Stimulated activated CD4-positive, alpha-beta T cell treated with anti-CD3 and anti-CD28 coated beads, Interleukin-2, amount 100 ng/mL, for 48 hours (primary cell): ENCODE data around the gene ABHD4.
"Not testable (repeated sequence)": the region's sequence is repeated elsewhere in the genome, so short reads cannot be mapped to it uniquely, and the experiment has no call there.

Source experiments
- DNase-seq, 2 donors: peaks; one replicate each; pipeline ENCODE4 v3.0.0-alpha.2; 2020

ABHD4 gene

GRCh38 chr14:22561661-22562579, 36.2 kb upstream of the ABHD4 start:
- no peak for DNase-seq

- DNase-seq = no peak
Measured at GRCh38 chr14:22563987-22564386, 34.1 kb upstream of the ABHD4 start.

- no peak for DNase-seq
Measured at GRCh38 chr14:22564463-22564862, 33.6 kb upstream of the ABHD4 start.

GRCh38 chr14:22565391-22565945, 32.6 kb upstream of the ABHD4 start:
- no peak for DNase-seq

- DNase-seq = not testable (repeated sequence)
Measured at GRCh38 chr14:22566266-22566665, 31.8 kb upstream of the ABHD4 start.

- DNase-seq = no peak
Measured at GRCh38 chr14:22566845-22567244, 31.3 kb upstream of the ABHD4 start.

- DNase-seq = no peak
Measured at GRCh38 chr14:22567437-22567836, 30.7 kb upstream of the ABHD4 start.

GRCh38 chr14:22569106-22569736, 28.9 kb upstream of the ABHD4 start:
- no peak for DNase-seq

- no peak for DNase-seq
Measured at GRCh38 chr14:22569737-22570131, 28.4 kb upstream of the ABHD4 start.

GRCh38 chr14:22570132-22570949, 27.8 kb upstream of the ABHD4 start:
- peak; percentile 67 to 76 for DNase-seq

GRCh38 chr14:22572562-22573058, 25.5 kb upstream of the ABHD4 start:
- DNase-seq = no peak

GRCh38 chr14:22573804-22574203, 24.3 kb upstream of the ABHD4 start:
- DNase-seq = no peak

- no peak for DNase-seq
Measured at GRCh38 chr14:22577334-22577908, 20.7 kb upstream of the ABHD4 start.

- DNase-seq = no peak
Measured at GRCh38 chr14:22579236-22579635, 18.9 kb upstream of the ABHD4 start.

- DNase-seq = no peak
Measured at GRCh38 chr14:22579881-22580280, 18.2 kb upstream of the ABHD4 start.

- DNase-seq = no peak
Measured at GRCh38 chr14:22580625-22581024, 17.5 kb upstream of the ABHD4 start.

GRCh38 chr14:22583994-22584393, 14.1 kb upstream of the ABHD4 start:
- no peak for DNase-seq

- DNase-seq = no peak
Measured at GRCh38 chr14:22587247-22587646, 10.9 kb upstream of the ABHD4 start.

GRCh38 chr14:22587677-22588422, 10.2 kb upstream of the ABHD4 start:
- DNase-seq = not testable (repeated sequence)

- no peak for DNase-seq
Measured at GRCh38 chr14:22588526-22589095, 9.5 kb upstream of the ABHD4 start.

GRCh38 chr14:22589096-22589839, 8.8 kb upstream of the ABHD4 start, which contains the start of gene DAD1:
TSS of gene DAD1 (minus strand) at chr14:22589224. CDS start at chr14:22589157, 67 bp downstream.
- peak; percentile 99 to 100 for DNase-seq
